WTC11 (cell line): ENCODE measurements around the gene CARMIL1. TPM values are rescaled to one million over a fixed set of nuclear protein-coding genes. Genes with fewer than 3 reads are reported as not detected.

Experiments used
- ATAC-seq: fragments of 200-7000 bp; cut with Tn5 transposase; 2 replicates; pipeline ENCODE4 v1.10.0; 2021; ENCODE audit warnings: mild to moderate bottlenecking, moderate library complexity
- CTCF ChIA-PET: fragments of 300-600 bp; sonication (Branson Sonifier 250); formaldehyde crosslinking; loops from one replicate; lab custom pipeline; 2021; ENCODE audit warnings: antibody characterized with exemption; lab: Charles Lee
- POLR2A ChIA-PET: fragments of 350-600 bp; sonication (Branson Sonifier 250); formaldehyde crosslinking; loops from one replicate; lab custom pipeline; 2021; ENCODE audit warnings: antibody characterized with exemption; lab: Charles Lee
- DNase-seq: peaks from one replicate; pipeline ENCODE4 v3.0.0; 2021; ENCODE audit warnings: low spot score
- H3K27ac Mint-ChIP-seq: 2 replicates; pipeline ENCODE4 v1.8.0; 2021; ENCODE audit warnings: mixed read lengths
- H3K27me3 Mint-ChIP-seq: 2 replicates; pipeline ENCODE4 v1.8.0; 2021; ENCODE audit warnings: low read depth, mild to moderate bottlenecking, moderate library complexity, mixed read lengths
- H3K36me3 Mint-ChIP-seq: 2 replicates; pipeline ENCODE4 v1.8.0; 2021; ENCODE audit warnings: mixed read lengths
- H3K4me1 Mint-ChIP-seq: 2 replicates; pipeline ENCODE4 v1.8.0; 2022; ENCODE audit warnings: mixed read lengths
- H3K4me3 Mint-ChIP-seq: 2 replicates; pipeline ENCODE4 v1.8.0; 2021; ENCODE audit warnings: mild to moderate bottlenecking, moderate library complexity, mixed read lengths
- H3K9me3 Mint-ChIP-seq: 2 replicates; pipeline ENCODE4 v1.8.0; 2021; ENCODE audit warnings: mixed read lengths
- AFF4 ChIP-seq: sonication (generic); formaldehyde crosslinking; IDR thresholded peaks from 2 replicates; pipeline ENCODE4 v1.8.1; 2023; ENCODE audit warnings: mild to moderate bottlenecking, missing genetic modification reagents, borderline replicate concordance
- CDX4 ChIP-seq: fragments of 250-450 bp; sonication (Bioruptor Pico); IDR thresholded peaks from 2 replicates; pipeline ENCODE4 v1.9.0; 2021; ENCODE audit warnings: moderate library complexity, mild to moderate bottlenecking, inconsistent platforms, borderline replicate concordance
- FOXJ3 ChIP-seq: sonication (generic); formaldehyde crosslinking; IDR thresholded peaks from 2 replicates; pipeline ENCODE4 v1.9.0; 2021; ENCODE audit warnings: missing genetic modification reagents, mild to moderate bottlenecking, borderline replicate concordance
- FOXP1 ChIP-seq: sonication (generic); formaldehyde crosslinking; IDR thresholded peaks from 2 replicates; pipeline ENCODE4 v1.8.0; 2022; ENCODE audit warnings: missing genetic modification reagents, mild to moderate bottlenecking, moderate library complexity, borderline replicate concordance
- JUN ChIP-seq: sonication (generic); formaldehyde crosslinking; IDR thresholded peaks from 2 replicates; pipeline ENCODE4 v1.8.0; 2023; ENCODE audit warnings: mild to moderate bottlenecking, missing genetic modification reagents
- MXD4 ChIP-seq: fragments of 250-450 bp; sonication (Bioruptor Pico); IDR thresholded peaks from 2 replicates; pipeline ENCODE4 v1.8.0; 2021; ENCODE audit warnings: mild to moderate bottlenecking, moderate library complexity, borderline replicate concordance
- MYBL2 ChIP-seq: sonication (generic); formaldehyde crosslinking; IDR thresholded peaks from 2 replicates; pipeline ENCODE4 v1.8.1; 2023; ENCODE audit warnings: mild to moderate bottlenecking, moderate library complexity, missing genetic modification reagents
- NFATC4 ChIP-seq: fragments of 250-450 bp; sonication (Bioruptor Pico); IDR thresholded peaks from 2 replicates; pipeline ENCODE4 v1.9.0; 2021; ENCODE audit warnings: mild to moderate bottlenecking
- NR1H2 ChIP-seq: sonication (generic); formaldehyde crosslinking; IDR thresholded peaks from 2 replicates; pipeline ENCODE4 v1.9.0; 2021; ENCODE audit warnings: mild to moderate bottlenecking, moderate library complexity, missing genetic modification reagents
- SMAD3 ChIP-seq: sonication (generic); formaldehyde crosslinking; IDR thresholded peaks from 2 replicates; pipeline ENCODE4 v1.8.0; 2022; ENCODE audit warnings: missing genetic modification reagents, mild to moderate bottlenecking, borderline replicate concordance
- SMAD4 ChIP-seq: sonication (generic); formaldehyde crosslinking; IDR thresholded peaks from 2 replicates; pipeline ENCODE4 v1.8.0; 2022; ENCODE audit warnings: mild to moderate bottlenecking, missing genetic modification reagents
- TP53 ChIP-seq: sonication (generic); formaldehyde crosslinking; IDR thresholded peaks from 2 replicates; pipeline ENCODE4 v1.8.1; 2023; ENCODE audit warnings: mild to moderate bottlenecking, missing genetic modification reagents
- ZNF121 ChIP-seq: sonication (generic); formaldehyde crosslinking; IDR thresholded peaks from 2 replicates; pipeline ENCODE4 v1.8.0; 2023; ENCODE audit warnings: missing genetic modification reagents
- ZNF281 ChIP-seq: sonication (generic); formaldehyde crosslinking; IDR thresholded peaks from 2 replicates; pipeline ENCODE4 v1.8.0; 2023; ENCODE audit warnings: mild to moderate bottlenecking, missing genetic modification reagents
- total RNA-seq: library from RNA; stranded (reverse); gene quantifications from 3 replicates; pipeline ENCODE4 v1.2.3, GENCODE V29; 2021
- TF ChIP-seq, protein P1 (sequence below): sonication (generic); formaldehyde crosslinking; IDR thresholded peaks from 2 replicates; pipeline ENCODE4 v1.8.1; 2023; ENCODE audit warnings: mild to moderate bottlenecking, missing genetic modification reagents, moderate library complexity
- TF ChIP-seq, protein P2 (sequence below): sonication (generic); formaldehyde crosslinking; IDR thresholded peaks from 2 replicates; pipeline ENCODE4 v1.8.0; 2022; ENCODE audit warnings: missing genetic modification reagents
- TF ChIP-seq, protein P3 (sequence below): fragments of 250-450 bp; sonication (Bioruptor Pico); IDR thresholded peaks from 2 replicates; pipeline ENCODE4 v1.9.0; 2021; ENCODE audit warnings: mild to moderate bottlenecking

Gene CARMIL1
- total RNA-seq, 1 experiment from 2014 or later = 36.2 TPM

DNA sequence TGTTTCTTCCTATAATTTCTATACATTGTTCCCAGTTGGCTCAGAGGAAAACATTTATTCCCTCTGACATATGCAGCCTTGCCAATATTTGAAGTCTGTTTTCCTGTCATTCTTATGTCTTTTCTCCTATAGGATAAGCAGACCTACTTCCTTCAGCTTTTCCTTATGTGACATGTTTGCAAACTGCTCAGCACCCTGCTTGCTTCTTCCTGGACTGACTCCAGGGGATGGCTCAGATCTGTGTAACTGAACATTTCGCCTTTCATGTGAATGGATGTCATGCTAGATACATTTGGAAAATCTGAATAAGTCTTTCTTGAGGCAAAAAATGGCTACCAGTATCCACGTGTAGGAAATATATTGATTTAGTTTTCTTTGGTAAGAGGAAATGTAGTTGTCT is 113.2 kb downstream of the CARMIL1 start:
- no peak for ATAC-seq
- TF ChIP-seq NFATC4 (CRISPR knock-in tag) (no peak), MYBL2 (CRISPR knock-in tag) (no peak), MXD4 (CRISPR knock-in tag) (no peak), FOXP1 (CRISPR knock-in tag) (no peak), ZNF121 (CRISPR knock-in tag) (no peak), ZNF281 (no peak), SMAD4 (CRISPR knock-in tag) (no peak), SMAD3 (CRISPR knock-in tag) (no peak), TP53 (no peak), NR1H2 (CRISPR knock-in tag) (no peak), CDX4 (no peak), AFF4 (CRISPR knock-in tag) (no peak)
- TF ChIP-seq, protein P1, sequence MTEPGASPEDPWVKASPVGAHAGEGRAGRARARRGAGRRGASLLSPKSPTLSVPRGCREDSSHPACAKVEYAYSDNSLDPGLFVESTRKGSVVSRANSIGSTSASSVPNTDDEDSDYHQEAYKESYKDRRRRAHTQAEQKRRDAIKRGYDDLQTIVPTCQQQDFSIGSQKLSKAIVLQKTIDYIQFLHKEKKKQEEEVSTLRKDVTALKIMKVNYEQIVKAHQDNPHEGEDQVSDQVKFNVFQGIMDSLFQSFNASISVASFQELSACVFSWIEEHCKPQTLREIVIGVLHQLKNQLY (CRISPR knock-in tag) = no peak
- TF ChIP-seq, protein P2, sequence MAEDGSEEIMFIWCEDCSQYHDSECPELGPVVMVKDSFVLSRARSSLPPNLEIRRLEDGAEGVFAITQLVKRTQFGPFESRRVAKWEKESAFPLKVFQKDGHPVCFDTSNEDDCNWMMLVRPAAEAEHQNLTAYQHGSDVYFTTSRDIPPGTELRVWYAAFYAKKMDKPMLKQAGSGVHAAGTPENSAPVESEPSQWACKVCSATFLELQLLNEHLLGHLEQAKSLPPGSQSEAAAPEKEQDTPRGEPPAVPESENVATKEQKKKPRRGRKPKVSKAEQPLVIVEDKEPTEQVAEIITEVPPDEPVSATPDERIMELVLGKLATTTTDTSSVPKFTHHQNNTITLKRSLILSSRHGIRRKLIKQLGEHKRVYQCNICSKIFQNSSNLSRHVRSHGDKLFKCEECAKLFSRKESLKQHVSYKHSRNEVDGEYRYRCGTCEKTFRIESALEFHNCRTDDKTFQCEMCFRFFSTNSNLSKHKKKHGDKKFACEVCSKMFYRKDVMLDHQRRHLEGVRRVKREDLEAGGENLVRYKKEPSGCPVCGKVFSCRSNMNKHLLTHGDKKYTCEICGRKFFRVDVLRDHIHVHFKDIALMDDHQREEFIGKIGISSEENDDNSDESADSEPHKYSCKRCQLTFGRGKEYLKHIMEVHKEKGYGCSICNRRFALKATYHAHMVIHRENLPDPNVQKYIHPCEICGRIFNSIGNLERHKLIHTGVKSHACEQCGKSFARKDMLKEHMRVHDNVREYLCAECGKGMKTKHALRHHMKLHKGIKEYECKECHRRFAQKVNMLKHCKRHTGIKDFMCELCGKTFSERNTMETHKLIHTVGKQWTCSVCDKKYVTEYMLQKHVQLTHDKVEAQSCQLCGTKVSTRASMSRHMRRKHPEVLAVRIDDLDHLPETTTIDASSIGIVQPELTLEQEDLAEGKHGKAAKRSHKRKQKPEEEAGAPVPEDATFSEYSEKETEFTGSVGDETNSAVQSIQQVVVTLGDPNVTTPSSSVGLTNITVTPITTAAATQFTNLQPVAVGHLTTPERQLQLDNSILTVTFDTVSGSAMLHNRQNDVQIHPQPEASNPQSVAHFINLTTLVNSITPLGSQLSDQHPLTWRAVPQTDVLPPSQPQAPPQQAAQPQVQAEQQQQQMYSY (CRISPR knock-in tag) = no peak
- Mint-ChIP-seq H3K36me3 (no peaks in the 10 kb centered on the region), H3K9me3 (no peaks in the 10 kb centered on the region), H3K4me3 (no peak overlapping the region), H3K27ac (no peak overlapping the region), H3K4me1 (peaks cover 24% of the 10 kb centered on the region), H3K27me3 (no peaks in the 10 kb centered on the region)
- no peak for DNase-seq
- ChIA-PET CTCF (no interaction called here), POLR2A (no interaction called here)

DNA sequence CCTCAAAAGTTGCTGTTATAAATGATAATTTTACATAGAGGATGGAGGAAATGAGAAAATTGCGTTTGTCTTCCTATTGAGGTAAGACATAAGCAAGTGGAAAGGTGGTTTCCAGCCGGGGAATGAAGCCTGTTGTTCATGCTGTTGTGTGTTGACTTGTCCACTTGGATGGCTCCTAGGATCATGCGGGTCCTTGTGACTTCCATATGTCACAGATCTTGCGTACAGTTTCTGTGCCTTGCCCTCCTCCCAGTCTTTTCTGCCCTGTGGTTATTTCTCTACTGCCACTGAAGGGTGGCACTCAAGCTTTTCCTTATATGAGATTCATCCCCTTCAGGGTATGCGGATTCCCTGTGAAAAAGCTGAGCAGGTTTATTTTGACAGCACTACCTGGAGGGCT is 116.6 kb downstream of the CARMIL1 start:
- ChIA-PET CTCF (interaction anchor here (0.6 kb wide), 1 partner anchor 657 kb away, joined by 3 read pairs; no protein-coding TSS in a partner anchor), POLR2A (no interaction called here)
- Mint-ChIP-seq H3K36me3 (no peaks in the 10 kb centered on the region), H3K9me3 (no peaks in the 10 kb centered on the region), H3K27ac (no peak overlapping the region), H3K4me3 (no peak overlapping the region), H3K27me3 (no peaks in the 10 kb centered on the region), H3K4me1 (peaks cover 38% of the 10 kb centered on the region)
- DNase-seq (no peak), ATAC-seq (no peak)
- no peak for TF ChIP-seq ZNF281
- no peak for TF ChIP-seq FOXJ3 (CRISPR knock-in tag)
- TF ChIP-seq JUN (CRISPR knock-in tag) = no peak
- no peak for TF ChIP-seq MXD4 (CRISPR knock-in tag)
- TF ChIP-seq, protein P3, sequence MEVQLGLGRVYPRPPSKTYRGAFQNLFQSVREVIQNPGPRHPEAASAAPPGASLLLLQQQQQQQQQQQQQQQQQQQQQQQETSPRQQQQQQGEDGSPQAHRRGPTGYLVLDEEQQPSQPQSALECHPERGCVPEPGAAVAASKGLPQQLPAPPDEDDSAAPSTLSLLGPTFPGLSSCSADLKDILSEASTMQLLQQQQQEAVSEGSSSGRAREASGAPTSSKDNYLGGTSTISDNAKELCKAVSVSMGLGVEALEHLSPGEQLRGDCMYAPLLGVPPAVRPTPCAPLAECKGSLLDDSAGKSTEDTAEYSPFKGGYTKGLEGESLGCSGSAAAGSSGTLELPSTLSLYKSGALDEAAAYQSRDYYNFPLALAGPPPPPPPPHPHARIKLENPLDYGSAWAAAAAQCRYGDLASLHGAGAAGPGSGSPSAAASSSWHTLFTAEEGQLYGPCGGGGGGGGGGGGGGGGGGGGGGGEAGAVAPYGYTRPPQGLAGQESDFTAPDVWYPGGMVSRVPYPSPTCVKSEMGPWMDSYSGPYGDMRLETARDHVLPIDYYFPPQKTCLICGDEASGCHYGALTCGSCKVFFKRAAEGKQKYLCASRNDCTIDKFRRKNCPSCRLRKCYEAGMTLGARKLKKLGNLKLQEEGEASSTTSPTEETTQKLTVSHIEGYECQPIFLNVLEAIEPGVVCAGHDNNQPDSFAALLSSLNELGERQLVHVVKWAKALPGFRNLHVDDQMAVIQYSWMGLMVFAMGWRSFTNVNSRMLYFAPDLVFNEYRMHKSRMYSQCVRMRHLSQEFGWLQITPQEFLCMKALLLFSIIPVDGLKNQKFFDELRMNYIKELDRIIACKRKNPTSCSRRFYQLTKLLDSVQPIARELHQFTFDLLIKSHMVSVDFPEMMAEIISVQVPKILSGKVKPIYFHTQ (CRISPR knock-in tag) = no peak
